Natural killer cell (primary cell): Measurements from ENCODE around the gene SCNN1A. TPM values are rescaled to one million over a fixed set of nuclear protein-coding genes. Genes with fewer than 3 reads are reported as not detected.

Experiments
- ATAC-seq, 3 donors: fragments of 150-1000 bp in 2 of 3; fragments of 200-7000 bp in 1 of 3; cut with Tn5 transposase; 1 replicate in 1 of 3; 2 replicates in 2 of 3; pipeline ENCODE4 v1.10.0; 2021; ENCODE audit warnings: mild to moderate bottlenecking in 2 of 3, moderate library complexity in 2 of 3
- DNase-seq, 2 donors: peaks; one replicate each; pipeline versions ENCODE4 v3.0.0 to v3.0.0-alpha.2; 2013 to 2021; ENCODE audit warnings: mixed read lengths in 1 of 2
- H3K27ac ChIP-seq: one replicate; pipeline ENCODE4 v1.5.1; 2013; ENCODE audit warnings: mild to moderate bottlenecking, low read length
- H3K27me3 ChIP-seq: one replicate; pipeline ENCODE4 v1.6.1; 2013; ENCODE audit warnings: low read length; ENCODE audit not compliant: control insufficient read depth, insufficient read depth
- H3K36me3 ChIP-seq: one replicate; pipeline ENCODE4 v1.6.1; 2013; ENCODE audit warnings: low read length; ENCODE audit not compliant: control insufficient read depth, insufficient read depth
- H3K4me1 ChIP-seq: one replicate; pipeline ENCODE4 v1.6.1; 2013; ENCODE audit warnings: low read length; ENCODE audit not compliant: control insufficient read depth, insufficient read depth
- H3K4me3 ChIP-seq: one replicate; pipeline ENCODE4 v1.5.1; 2013; ENCODE audit warnings: low read length
- H3K9me3 ChIP-seq: one replicate; pipeline ENCODE4 v1.6.1; 2013; ENCODE audit warnings: low read length; ENCODE audit not compliant: control insufficient read depth, insufficient read depth
- H3K27ac Mint-ChIP-seq, 2 donors: one replicate each; pipeline ENCODE4 v1.8.0; 2022; ENCODE audit warnings: mild to moderate bottlenecking in 2 of 2, mixed read lengths in 2 of 2, moderate library complexity in 1 of 2
- H3K27me3 Mint-ChIP-seq, 2 donors: one replicate each; pipeline ENCODE4 v1.8.0; 2022; ENCODE audit warnings: low read depth in 2 of 2, mixed read lengths in 2 of 2
- H3K36me3 Mint-ChIP-seq: one replicate; pipeline ENCODE4 v1.8.0; 2022; ENCODE audit warnings: mixed read lengths
- H3K4me1 Mint-ChIP-seq, 2 donors: one replicate each; pipeline ENCODE4 v1.8.0; 2022; ENCODE audit warnings: mixed read lengths in 2 of 2
- H3K4me3 Mint-ChIP-seq: one replicate; pipeline ENCODE4 v1.8.0; 2022; ENCODE audit warnings: mild to moderate bottlenecking, moderate library complexity, mixed read lengths
- H3K9me3 Mint-ChIP-seq, 2 donors: one replicate each; pipeline ENCODE4 v1.8.0; 2022; ENCODE audit warnings: mixed read lengths in 2 of 2
- WGBS: methylation state at CpG from one replicate; pipeline ENCODE4 v1.1.7; 2013; ENCODE audit warnings: missing lambda C conversion rate; ENCODE audit not compliant: insufficient coverage; 5-methylcytosine and 5-hydroxymethylcytosine counted together
- intact Hi-C: fragments of 100-400 bp; cut with micrococcal nuclease; formaldehyde crosslinking; loops from one replicate; pipeline ENCODE4 v1.14.2; 2022
- total RNA-seq, 4 donors: library from RNA; stranded (reverse); fragments of 120-200 nt in 1 of 4; gene quantifications; one replicate each; pipeline versions ENCODE4 v1.2.3 to v1.2.4, GENCODE V29; 2013 to 2022
- TF ChIP-seq, protein P1 (sequence below): fragments of 200-600 bp; IDR thresholded peaks from one replicate; pipeline ENCODE4 v1.8.0; 2022; ENCODE audit warnings: antibody characterized with exemption

The SCNN1A gene
- 1 to 10 TPM; 1.5 to 3.0 (median 1.5) TPM for total RNA-seq
- total RNA-seq (2013), result 0.23 TPM

DNA sequence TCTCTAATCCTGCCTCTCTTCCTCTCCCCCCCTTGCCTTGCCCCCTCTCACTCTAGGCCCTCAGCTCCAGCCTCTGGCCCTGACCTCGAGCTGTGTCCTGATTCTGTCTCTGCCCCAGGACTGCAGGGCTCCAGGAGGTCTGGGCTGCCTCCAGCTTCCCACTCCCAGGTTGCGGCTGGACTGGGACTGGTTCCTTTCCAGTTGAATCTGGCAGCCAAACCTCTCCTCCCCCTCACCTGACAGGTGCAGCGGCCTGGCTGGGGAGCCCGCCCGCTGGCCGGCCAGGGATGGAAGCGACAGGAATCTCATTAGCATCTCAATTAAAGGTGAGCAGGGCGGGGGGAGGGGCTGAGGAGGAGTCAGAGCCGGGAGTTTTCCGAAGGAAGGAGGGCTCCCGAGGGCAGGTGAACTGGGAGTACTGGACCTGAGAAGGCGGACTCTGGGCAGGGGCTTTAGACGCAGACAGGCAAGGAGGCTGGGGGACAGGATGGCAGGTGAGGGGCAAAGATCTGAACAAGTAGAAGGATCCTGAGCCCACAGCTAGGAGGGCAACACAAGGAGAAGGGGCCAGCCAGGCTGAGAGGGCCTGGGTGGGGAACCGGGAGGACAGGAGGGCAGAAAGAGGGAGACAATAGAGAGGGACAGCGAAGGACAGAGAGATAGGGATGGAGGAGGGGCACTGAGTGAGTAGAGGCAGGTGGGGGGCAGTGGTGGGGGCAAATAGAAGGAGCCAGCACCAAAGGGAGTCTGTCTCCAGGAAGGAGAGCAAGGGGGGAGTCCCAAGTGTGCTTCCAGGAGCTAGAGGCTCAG lies at the start of gene SCNN1A:
Gene SCNN1A, minus strand, starts transcription at position 295 of the 810 bp plus-strand sequence. CDS start 780 bp downstream, outside the sequence.
- WGBS, result 92% methylated on average over 15 of the region's 15 CpGs
- H3K27me3 Mint-ChIP-seq, result peaks cover 0 to 2% of the 10 kb centered on the region in 2 donors
- peaks cover 29 to 50% of the 10 kb centered on the region in 2 donors for H3K4me1 Mint-ChIP-seq
- H3K4me3 ChIP-seq, result no peak within 1 kb of the TSS
- H3K4me3 Mint-ChIP-seq, result peak within 1 kb of the TSS; percentile 60
- H3K9me3 ChIP-seq, result no peaks in the 10 kb centered on the region
- H3K27me3 ChIP-seq, result no peaks in the 10 kb centered on the region
- intact Hi-C loops, result no loop called here
- DNase-seq (no peak), ATAC-seq (no peak)
- TF ChIP-seq, protein P1, sequence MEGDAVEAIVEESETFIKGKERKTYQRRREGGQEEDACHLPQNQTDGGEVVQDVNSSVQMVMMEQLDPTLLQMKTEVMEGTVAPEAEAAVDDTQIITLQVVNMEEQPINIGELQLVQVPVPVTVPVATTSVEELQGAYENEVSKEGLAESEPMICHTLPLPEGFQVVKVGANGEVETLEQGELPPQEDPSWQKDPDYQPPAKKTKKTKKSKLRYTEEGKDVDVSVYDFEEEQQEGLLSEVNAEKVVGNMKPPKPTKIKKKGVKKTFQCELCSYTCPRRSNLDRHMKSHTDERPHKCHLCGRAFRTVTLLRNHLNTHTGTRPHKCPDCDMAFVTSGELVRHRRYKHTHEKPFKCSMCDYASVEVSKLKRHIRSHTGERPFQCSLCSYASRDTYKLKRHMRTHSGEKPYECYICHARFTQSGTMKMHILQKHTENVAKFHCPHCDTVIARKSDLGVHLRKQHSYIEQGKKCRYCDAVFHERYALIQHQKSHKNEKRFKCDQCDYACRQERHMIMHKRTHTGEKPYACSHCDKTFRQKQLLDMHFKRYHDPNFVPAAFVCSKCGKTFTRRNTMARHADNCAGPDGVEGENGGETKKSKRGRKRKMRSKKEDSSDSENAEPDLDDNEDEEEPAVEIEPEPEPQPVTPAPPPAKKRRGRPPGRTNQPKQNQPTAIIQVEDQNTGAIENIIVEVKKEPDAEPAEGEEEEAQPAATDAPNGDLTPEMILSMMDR, result no peak
- H3K27ac Mint-ChIP-seq, result peak within 1 kb of the TSS; percentile 41 to 76
- H3K36me3 ChIP-seq, result no peaks in the 10 kb centered on the region
- H3K27ac ChIP-seq, result no peak within 1 kb of the TSS
- no peaks in the 10 kb centered on the region for H3K36me3 Mint-ChIP-seq
- H3K9me3 Mint-ChIP-seq, result no peaks in the 10 kb centered on the region
- H3K4me1 ChIP-seq, result peaks cover 32% of the 10 kb centered on the region

DNA sequence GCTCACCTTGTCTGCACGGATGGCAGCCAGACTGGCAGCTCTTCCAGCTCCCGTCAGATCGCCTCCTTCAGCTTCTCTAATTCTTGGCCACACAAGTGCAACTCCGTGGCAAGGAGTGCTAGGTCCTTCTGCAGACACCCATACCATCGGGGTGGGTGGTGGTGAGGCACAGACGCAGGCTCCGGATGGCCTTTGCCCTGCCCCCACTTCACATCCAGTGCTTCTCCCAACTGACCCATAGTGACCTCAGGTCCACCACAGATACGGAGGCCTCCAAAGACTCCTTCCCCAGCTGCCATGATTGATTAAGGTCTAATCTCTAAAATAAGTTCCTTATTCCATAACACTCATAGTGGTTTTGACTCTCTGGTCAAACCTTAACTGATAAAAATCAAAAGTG lies 49.5 kb upstream of the SCNN1A start:
- Mint-ChIP-seq H3K27me3 (no peaks in the 10 kb centered on the region), H3K4me1 (peaks cover 0 to 26% of the 10 kb centered on the region in 2 donors), H3K9me3 (no peaks in the 10 kb centered on the region), H3K36me3 (no peaks in the 10 kb centered on the region), H3K4me3 (no peak overlapping the region), H3K27ac (no peak overlapping the region)
- H3K4me3 ChIP-seq, result no peak overlapping the region
- WGBS, result 90% methylated on average over 8 of the region's 8 CpGs
- no peaks in the 10 kb centered on the region for H3K9me3 ChIP-seq
- DNase-seq (no peak), ATAC-seq (peak in 1 of 3 donors; percentile 48)
- H3K4me1 ChIP-seq, result peaks cover 32% of the 10 kb centered on the region
- no peaks in the 10 kb centered on the region for H3K36me3 ChIP-seq
- H3K27me3 ChIP-seq, result no peaks in the 10 kb centered on the region
- intact Hi-C loops, result no loop called here
- TF ChIP-seq, protein P1, result no peak
- no peak overlapping the region for H3K27ac ChIP-seq

DNA sequence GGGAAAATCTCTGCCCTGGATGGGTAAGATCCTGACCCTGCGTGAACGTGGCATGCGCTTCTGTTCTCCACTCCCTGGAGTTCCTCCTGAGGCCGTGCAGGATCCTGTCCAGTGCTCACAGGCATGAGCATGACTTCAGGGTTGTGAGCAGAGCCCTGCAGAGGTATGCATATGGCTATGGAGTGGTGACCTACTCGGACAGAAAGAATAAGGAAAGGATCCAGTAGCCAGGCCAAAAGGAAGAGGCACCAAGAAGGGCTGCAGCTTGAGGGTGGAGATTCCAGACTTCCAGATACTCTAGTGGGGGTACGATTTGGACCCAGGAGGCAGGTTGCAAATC lies 48.6 kb upstream of the SCNN1A start:
- Mint-ChIP-seq H3K4me1 (peaks cover 0 to 26% of the 10 kb centered on the region in 2 donors), H3K4me3 (no peak overlapping the region), H3K9me3 (no peaks in the 10 kb centered on the region), H3K36me3 (no peaks in the 10 kb centered on the region), H3K27me3 (no peaks in the 10 kb centered on the region), H3K27ac (peak overlapping the region in 1 of 2 donors; percentile 68)
- WGBS, result 56% methylated on average over 6 of the region's 6 CpGs
- no peaks in the 10 kb centered on the region for H3K36me3 ChIP-seq
- H3K9me3 ChIP-seq, result no peaks in the 10 kb centered on the region
- H3K27ac ChIP-seq, result no peak overlapping the region
- intact Hi-C loops, result no loop called here
- DNase-seq (no peak), ATAC-seq (no peak)
- H3K27me3 ChIP-seq, result no peaks in the 10 kb centered on the region
- H3K4me1 ChIP-seq, result peaks cover 32% of the 10 kb centered on the region
- no peak overlapping the region for H3K4me3 ChIP-seq
- TF ChIP-seq, protein P1, result no peak
